WERI-Rb-1 (cell line): ENCODE measurements around the gene THTPA.

ENCODE experiments used
- DNase-seq: peaks from one replicate; pipeline ENCODE4 v3.0.0-alpha.2; 2020
- H3K27ac ChIP-seq: fragments of 250-450 bp; sonication (Bioruptor Pico); 2 replicates; pipeline ENCODE4 v1.5.1; 2020; ENCODE audit warnings: mild to moderate bottlenecking, moderate library complexity
- H3K27me3 ChIP-seq: fragments of 250-450 bp; sonication (Bioruptor Pico); 2 replicates; pipeline ENCODE4 v1.5.1; 2021; ENCODE audit warnings: mild to moderate bottlenecking, low read depth, moderate library complexity; ENCODE audit not compliant: insufficient read depth, severe bottlenecking
- H3K36me3 ChIP-seq: fragments of 250-450 bp; sonication (Bioruptor Pico); 2 replicates; pipeline ENCODE4 v1.5.1; 2020; ENCODE audit warnings: mild to moderate bottlenecking, moderate library complexity
- H3K4me3 ChIP-seq: 2 replicates; pipeline ENCODE4 v1.5.1; 2011; ENCODE audit warnings: low read depth, mild to moderate bottlenecking, control low read depth, low read length
- H3K9me3 ChIP-seq: fragments of 250-450 bp; sonication (Bioruptor Pico); 2 replicates; pipeline ENCODE4 v1.5.1; 2021; ENCODE audit warnings: mild to moderate bottlenecking, moderate library complexity; ENCODE audit not compliant: severe bottlenecking
- CTCF ChIP-seq: IDR thresholded peaks from 2 replicates; pipeline ENCODE4 v1.5.1; 2011; ENCODE audit warnings: low read depth, mild to moderate bottlenecking, control low read depth, inconsistent platforms, low read length

Gene THTPA

GRCh38 chr14:23562822-23563472 lies 6.9 kb downstream of the THTPA start:
- H3K27ac ChIP-seq, result no peak overlapping the region
- no peaks in the 10 kb centered on the region for H3K9me3 ChIP-seq
- peaks cover 55% of the 10 kb centered on the region for H3K36me3 ChIP-seq
- H3K4me3 ChIP-seq, result no peak overlapping the region
- peak; percentile 72 for DNase-seq
- TF ChIP-seq CTCF, result peak; percentile 90
- no peaks in the 10 kb centered on the region for H3K27me3 ChIP-seq

- no peak for DNase-seq
- TF ChIP-seq CTCF, result no peak
- Histone ChIP-seq H3K27ac (no peak overlapping the region), H3K36me3 (peaks cover 51% of the 10 kb centered on the region), H3K9me3 (no peaks in the 10 kb centered on the region), H3K4me3 (no peak overlapping the region), H3K27me3 (no peaks in the 10 kb centered on the region)
These were observed 7.6 kb downstream of the THTPA start for GRCh38 chr14:23563473-23564180.

GRCh38 chr14:23564181-23564812 lies 8.2 kb downstream of the THTPA start:
- Histone ChIP-seq H3K36me3 (peaks cover 49% of the 10 kb centered on the region), H3K9me3 (no peaks in the 10 kb centered on the region), H3K4me3 (no peak overlapping the region), H3K27ac (no peak overlapping the region), H3K27me3 (no peaks in the 10 kb centered on the region)
- no peak for TF ChIP-seq CTCF
- DNase-seq, result no peak

GRCh38 chr14:23564876-23565275 lies 8.8 kb downstream of the THTPA start:
- Histone ChIP-seq H3K36me3 (peaks cover 43% of the 10 kb centered on the region), H3K27me3 (no peaks in the 10 kb centered on the region), H3K27ac (no peak overlapping the region), H3K9me3 (no peaks in the 10 kb centered on the region), H3K4me3 (no peak overlapping the region)
- TF ChIP-seq CTCF, result no peak
- DNase-seq, result no peak

- no peaks in the 10 kb centered on the region for H3K27me3 ChIP-seq
- H3K4me3 ChIP-seq, result no peak overlapping the region
- H3K9me3 ChIP-seq, result no peaks in the 10 kb centered on the region
- H3K27ac ChIP-seq, result no peak overlapping the region
- peaks cover 37% of the 10 kb centered on the region for H3K36me3 ChIP-seq
- no peak for DNase-seq
- no peak for TF ChIP-seq CTCF
These were observed 9.6 kb downstream of the THTPA start for GRCh38 chr14:23565626-23566025.
